ENCODE measurements around the gene CAMK1G. TPM values are rescaled to one million over a fixed set of nuclear protein-coding genes. Genes with fewer than 3 reads are reported as not detected.

The CAMK1G gene
- total and polyA plus RNA-seq, 2 of the 4 experiments (the other 2 are of a cell fraction): 0.72 to 1.8 TPM

DNA sequence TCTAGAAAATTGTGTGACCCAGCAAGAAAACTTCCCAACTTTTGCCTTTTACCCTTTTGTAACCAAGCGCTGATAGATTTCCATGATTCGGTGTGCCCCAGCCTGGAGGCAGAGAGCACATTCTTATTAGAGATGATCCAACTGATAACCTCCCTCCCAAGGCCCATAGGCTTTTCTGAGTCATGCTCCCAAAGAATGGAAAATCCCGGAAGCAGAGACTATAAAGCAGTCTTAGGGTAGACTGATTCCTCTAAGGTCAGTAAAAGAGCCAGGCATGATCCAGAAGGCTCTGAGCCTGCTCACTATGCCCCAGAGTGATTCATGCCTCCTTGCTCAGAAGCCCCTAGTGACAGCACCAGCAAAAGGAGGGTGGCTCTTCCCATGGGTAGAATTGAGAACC lies 4.3 kb downstream of the CAMK1G start:
- Histone ChIP-seq H2BK120ac (ENCODE audit: low read depth, low read length) (no peak overlapping the region), H4K8ac (ENCODE audit: low read depth in 2 of 2, low read length in 2 of 2) (no peak overlapping the region), H4K20me1 (ENCODE audit: insufficient read depth, low read length) (no peaks in the 10 kb centered on the region), H2AFZ (replicated peaks; ENCODE audit: low read length, poor library complexity) (no peak overlapping the region), H4K91ac (ENCODE audit: insufficient read depth, low read depth, low read length) (no peak overlapping the region), H3K4me1 (ENCODE audit: control insufficient read depth, insufficient read depth, low read length) (peaks cover 3% of the 10 kb centered on the region; the same call in 1 of the 2 replicates), H2BK20ac (ENCODE audit: low read depth, low read length) (no peak overlapping the region), H2AK5ac (ENCODE audit: low read depth, low read length) (no peak overlapping the region), H3K18ac (ENCODE audit: low read depth, low read length) (no peak overlapping the region), H4K5ac (ENCODE audit: low read depth, low read length) (no peak overlapping the region), H3K23ac (ENCODE audit: low read depth, low read length) (no peak overlapping the region), H3K4me2 (ENCODE audit: low read depth, low read length) (no peak overlapping the region), H3K9ac (ENCODE audit: low read depth, low read length) (no peak overlapping the region), H3K27me3 (ENCODE audit: control insufficient read depth, insufficient read depth, low read length) (0 out of 2 replicates have a peak, but pooled peaks cover 2% of the 10 kb centered on the region), H3K9me3 (ENCODE audit: control insufficient read depth, insufficient read depth, low read length) (no peaks in the 10 kb centered on the region), H3K56ac (ENCODE audit: extremely low read depth, insufficient read depth, low read length) (no peak overlapping the region), H3K79me1 (ENCODE audit: low read depth in 1 of 2, low read length in 2 of 2) (no peaks in the 10 kb centered on the region), H3K14ac (replicated peaks; ENCODE audit: low read depth, low read length) (no peak overlapping the region), H3K27ac (ENCODE audit: insufficient read depth, low read length) (no peak overlapping the region), H2BK15ac (ENCODE audit: low read depth, low read length) (no peak overlapping the region), H2AK9ac (replicated peaks; ENCODE audit: low read depth, low read length, poor library complexity) (no peak overlapping the region), H3K36me3 (ENCODE audit: control insufficient read depth, insufficient read depth, low read length) (no peaks in the 10 kb centered on the region), H3K4me3 (ENCODE audit: insufficient read depth, low read depth, low read length) (no peak overlapping the region), H3K9me1 (ENCODE audit: insufficient read depth, low read length) (no peaks in the 10 kb centered on the region; the same call in 1 of the 2 replicates), H2BK5ac (ENCODE audit: low read depth, low read length, poor library complexity, severe bottlenecking) (no peak overlapping the region), H3K4ac (ENCODE audit: low read depth, low read length) (no peak overlapping the region)
- no CpG with 5 or more reads among the region's 3 CpGs for WGBS, 2 experiments (ENCODE audit: extremely low coverage in 2 of 2, insufficient read length in 1 of 2)
- intact Hi-C loops (cut with micrococcal nuclease) (no loop called here), dilution Hi-C loops (cut with HindIII; ENCODE audit: low sequenced_read_pairs, unreplicated experiment) (no loop called here), in situ Hi-C loops (cut with MboI; ENCODE audit: low sequenced_read_pairs) (no loop called here)
- ATAC-seq (ENCODE audit: low read depth) (no peak), DNase-seq (no peak)
- no TSS peak for BruUV-seq (replicated peaks)
- ChIA-PET POLR2A (ENCODE audit: unreplicated experiment) (no interaction called here), CTCF (no interaction called here)
- TF ChIP-seq MXI1 (IDR thresholded peaks at IDR 0.05; ENCODE audit: borderline replicate concordance, low read depth, low read length) (no peak), SMC3 (IDR thresholded peaks at IDR 0.05; ENCODE audit: low read depth, low read length) (no peak), FOS (IDR thresholded peaks at IDR 0.05; ENCODE audit: low read depth, low read length) (no peak)

Measured in IMR-90 (cell line).